Ascending aorta (tissue), 2 donors: ENCODE results near the gene NINJ2. TPM values are rescaled to one million over a fixed set of nuclear protein-coding genes. Genes with fewer than 3 reads are reported as not detected.
A peak's percentile ranks its signal among the peaks of the same experiment; 100 is the strongest.
"Not testable (repeated sequence)": the region's sequence is repeated elsewhere in the genome, so short reads cannot be mapped to it uniquely, and the experiment has no call there.

Experiments used
- DNase-seq, 2 donors: peaks; one replicate each; pipeline ENCODE4 v3.0.0-alpha.2; 2019; ENCODE audit warnings: low spot score in 2 of 2
- H3K27ac ChIP-seq, 2 donors: fragments of 200-600 bp; sonication (generic); one replicate each; pipeline ENCODE4 v1.5.1; 2016 to 2017; ENCODE audit warnings: mild to moderate bottlenecking in 1 of 2
- H3K27me3 ChIP-seq: fragments of 200-600 bp; sonication (generic); one replicate; pipeline ENCODE4 v1.5.1; 2017
- H3K36me3 ChIP-seq, 2 donors: fragments of 200-600 bp; sonication (generic); one replicate each; pipeline ENCODE4 v1.5.1; 2016
- H3K4me1 ChIP-seq, 2 donors: fragments of 200-600 bp; sonication (generic); one replicate each; pipeline ENCODE4 v1.5.1; 2016 to 2017; ENCODE audit warnings: mild to moderate bottlenecking in 1 of 2
- H3K4me3 ChIP-seq, 2 donors: fragments of 200-600 bp; sonication (generic); one replicate each; pipeline ENCODE4 v1.5.1; 2016 to 2017; ENCODE audit warnings: mild to moderate bottlenecking in 1 of 2
- H3K9me3 ChIP-seq, 2 donors: fragments of 200-600 bp; sonication (generic); one replicate each; pipeline ENCODE4 v1.5.1; 2016
- CTCF ChIP-seq, 3 experiments: fragments of 200-600 bp in 2 of 3; fragments of 450-650 bp in 1 of 3; sonication (generic) in 2 of 3; IDR thresholded peaks; one replicate each; pipeline ENCODE4 v1.5.1; 2016 to 2019; ENCODE audit warnings: antibody characterized with exemption in 3 of 3, mild to moderate bottlenecking in 1 of 3, moderate library complexity in 1 of 3
- intact Hi-C: fragments of 100-400 bp; cut with DNase I; formaldehyde crosslinking; loops from one replicate; pipeline ENCODE4 v1.15.1; 2023
- total RNA-seq: library from RNA; depleted of rRNA; stranded (reverse); fragments of >200 nt; gene quantifications from one replicate; pipeline ENCODE4 v1.1.0, GENCODE V29; 2016

NINJ2 gene
- total RNA-seq, 1 donor from 2014 or later = 24.1 TPM

- Histone ChIP-seq H3K9me3 (peaks cover 12 to 23% of the 10 kb centered on the region in 2 donors), H3K27ac (no peak overlapping the region), H3K4me3 (no peak overlapping the region), H3K36me3 (no peaks in the 10 kb centered on the region), H3K27me3 (no peaks in the 10 kb centered on the region), H3K4me1 (no peaks in the 10 kb centered on the region)
- intact Hi-C loops = no loop called here
- TF ChIP-seq CTCF (IDR thresholded peaks at IDR 0.05) = no peak
- DNase-seq = no peak
These were observed 38.8 kb upstream of the NINJ2 start for GRCh38 chr12:701896-702539.

- DNase-seq = no peak
- Histone ChIP-seq H3K4me1 (no peaks in the 10 kb centered on the region), H3K27ac (no peak overlapping the region), H3K9me3 (peaks cover 12 to 23% of the 10 kb centered on the region in 2 donors), H3K27me3 (no peaks in the 10 kb centered on the region), H3K36me3 (no peaks in the 10 kb centered on the region), H3K4me3 (no peak overlapping the region)
- TF ChIP-seq CTCF (IDR thresholded peaks at IDR 0.05) = no peak
- intact Hi-C loops = no loop called here
These were observed 36.8 kb upstream of the NINJ2 start for GRCh38 chr12:700016-700415.

- H3K4me1 ChIP-seq, H3K27me3 ChIP-seq, intact Hi-C loops, H3K27ac ChIP-seq, H3K4me3 ChIP-seq, H3K36me3 ChIP-seq: not testable (repeated sequence)
- peaks cover 12 to 23% of the 10 kb centered on the region in 2 donors for H3K9me3 ChIP-seq
- peak in 1 of 2 donors; percentile 2 for DNase-seq
These were observed 35.0 kb upstream of the NINJ2 start for GRCh38 chr12:698222-698621.

GRCh38 chr12:697481-697880, 34.2 kb upstream of the NINJ2 start:
- no peak overlapping the region for H3K27ac ChIP-seq
- peaks cover 12 to 23% of the 10 kb centered on the region in 2 donors for H3K9me3 ChIP-seq
- H3K4me1 ChIP-seq = no peaks in the 10 kb centered on the region
- H3K4me3 ChIP-seq = no peak overlapping the region
- TF ChIP-seq CTCF (IDR thresholded peaks at IDR 0.05) = no peak
- no peaks in the 10 kb centered on the region for H3K36me3 ChIP-seq
- DNase-seq = peak in 1 of 2 donors; percentile 4
- no peaks in the 10 kb centered on the region for H3K27me3 ChIP-seq
- intact Hi-C loops = no loop called here

- H3K9me3 ChIP-seq = peaks cover 12 to 23% of the 10 kb centered on the region in 2 donors
- no peaks in the 10 kb centered on the region for H3K36me3 ChIP-seq
- no peak for TF ChIP-seq CTCF (IDR thresholded peaks at IDR 0.05)
These were observed 31.7 kb upstream of the NINJ2 start for GRCh38 chr12:694734-695503.

GRCh38 chr12:693934-694533, 30.8 kb upstream of the NINJ2 start:
- Histone ChIP-seq H3K36me3 (no peaks in the 10 kb centered on the region), H3K4me3 (no peak overlapping the region), H3K9me3 (peaks cover 11 to 20% of the 10 kb centered on the region in 2 donors), H3K27ac (no peak overlapping the region), H3K4me1 (no peaks in the 10 kb centered on the region), H3K27me3 (no peaks in the 10 kb centered on the region)
- peak in 1 of 2 donors; percentile 22 for DNase-seq
- no peak for TF ChIP-seq CTCF (IDR thresholded peaks at IDR 0.05)
- intact Hi-C loops = no loop called here

More at GRCh38 chr12:694734-695503, 31.7 kb upstream of the NINJ2 start:
- no peak overlapping the region for H3K27ac ChIP-seq
- H3K4me3 ChIP-seq = no peak overlapping the region
- no peaks in the 10 kb centered on the region for H3K4me1 ChIP-seq
- peak in 1 of 2 donors; percentile 24 for DNase-seq
- H3K27me3 ChIP-seq = no peaks in the 10 kb centered on the region
- intact Hi-C loops = no loop called here
